BE2C (cell line): ENCODE data around the gene FAM83E.

ENCODE experiments used
- DNase-seq: peaks from one replicate; pipeline ENCODE4 v3.0.0-alpha.2; 2020
- H3K27me3 ChIP-seq: fragments of 250-450 bp; sonication (Bioruptor Pico); 2 replicates; pipeline ENCODE4 v1.5.1; 2020; ENCODE audit warnings: mild to moderate bottlenecking
- H3K36me3 ChIP-seq: fragments of 250-450 bp; sonication (Bioruptor Pico); 2 replicates; pipeline ENCODE4 v1.5.1; 2020; ENCODE audit warnings: mild to moderate bottlenecking
- H3K4me1 ChIP-seq: fragments of 250-450 bp; sonication (Bioruptor Pico); 2 replicates; pipeline ENCODE4 v1.5.1; 2020
- H3K4me3 ChIP-seq: 2 replicates; pipeline ENCODE4 v1.5.1; 2011; ENCODE audit warnings: low read depth, low read length
- H3K9me3 ChIP-seq: fragments of 250-450 bp; sonication (Bioruptor Pico); 2 replicates; pipeline ENCODE4 v1.5.1; 2020
- TF ChIP-seq, protein P1 (sequence below): IDR thresholded peaks from 2 replicates; pipeline ENCODE4 v1.5.1; 2012; ENCODE audit warnings: mild to moderate bottlenecking, low read depth, low read length

FAM83E gene

DNA sequence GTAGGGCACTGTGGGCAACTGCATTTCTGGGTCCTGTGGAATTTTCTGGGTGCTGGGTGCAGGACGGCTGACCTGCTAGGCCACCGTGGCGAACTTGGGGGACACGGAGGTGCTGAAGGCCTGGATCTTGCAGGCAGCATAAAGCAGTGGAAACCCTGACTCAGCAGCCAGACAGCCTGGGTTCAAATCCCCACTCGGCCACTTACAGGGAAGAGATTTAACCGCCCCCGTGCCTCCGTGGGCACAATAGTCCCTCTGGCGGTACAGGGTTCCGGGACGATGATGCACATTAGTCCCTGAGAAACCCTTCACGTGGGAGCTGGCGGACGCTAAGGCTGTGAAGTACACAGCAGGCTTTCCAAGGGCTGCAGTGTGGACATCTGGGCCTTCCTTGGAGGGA, 3.0 kb downstream of the FAM83E start:
- Histone ChIP-seq H3K4me1 (peaks cover 22% of the 10 kb centered on the region), H3K9me3 (no peaks in the 10 kb centered on the region), H3K27me3 (no peaks in the 10 kb centered on the region), H3K36me3 (peaks cover 28% of the 10 kb centered on the region), H3K4me3 (no peak overlapping the region)
- TF ChIP-seq, protein P1, sequence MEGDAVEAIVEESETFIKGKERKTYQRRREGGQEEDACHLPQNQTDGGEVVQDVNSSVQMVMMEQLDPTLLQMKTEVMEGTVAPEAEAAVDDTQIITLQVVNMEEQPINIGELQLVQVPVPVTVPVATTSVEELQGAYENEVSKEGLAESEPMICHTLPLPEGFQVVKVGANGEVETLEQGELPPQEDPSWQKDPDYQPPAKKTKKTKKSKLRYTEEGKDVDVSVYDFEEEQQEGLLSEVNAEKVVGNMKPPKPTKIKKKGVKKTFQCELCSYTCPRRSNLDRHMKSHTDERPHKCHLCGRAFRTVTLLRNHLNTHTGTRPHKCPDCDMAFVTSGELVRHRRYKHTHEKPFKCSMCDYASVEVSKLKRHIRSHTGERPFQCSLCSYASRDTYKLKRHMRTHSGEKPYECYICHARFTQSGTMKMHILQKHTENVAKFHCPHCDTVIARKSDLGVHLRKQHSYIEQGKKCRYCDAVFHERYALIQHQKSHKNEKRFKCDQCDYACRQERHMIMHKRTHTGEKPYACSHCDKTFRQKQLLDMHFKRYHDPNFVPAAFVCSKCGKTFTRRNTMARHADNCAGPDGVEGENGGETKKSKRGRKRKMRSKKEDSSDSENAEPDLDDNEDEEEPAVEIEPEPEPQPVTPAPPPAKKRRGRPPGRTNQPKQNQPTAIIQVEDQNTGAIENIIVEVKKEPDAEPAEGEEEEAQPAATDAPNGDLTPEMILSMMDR: no peak
- no peak for DNase-seq

DNA sequence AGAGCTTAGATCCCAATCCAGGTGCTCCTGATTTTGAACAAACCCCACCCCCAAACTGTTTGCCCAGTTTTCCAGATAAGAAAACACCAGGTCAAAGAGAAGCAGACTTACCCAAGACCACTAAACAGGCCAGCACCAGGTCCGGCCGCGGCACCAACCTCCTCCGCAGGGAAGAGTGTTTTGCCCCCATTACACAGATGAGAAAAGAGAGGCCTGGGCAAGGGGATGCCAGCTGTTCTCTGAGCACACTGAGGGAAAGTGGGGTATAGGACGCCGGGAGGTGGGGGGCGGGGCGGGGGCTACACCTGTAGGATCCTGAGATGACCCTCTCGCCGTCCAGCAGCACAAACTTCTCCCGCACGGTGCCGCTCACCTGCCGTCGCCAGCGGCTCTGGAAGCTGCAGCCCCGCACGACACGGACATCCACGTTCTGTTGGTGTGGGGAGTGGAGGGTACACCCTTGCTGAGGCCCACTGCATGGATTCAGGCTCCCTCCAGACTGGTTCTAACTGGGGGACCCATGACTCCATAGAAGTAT, 5.2 kb downstream of the FAM83E start:
- Histone ChIP-seq H3K9me3 (no peaks in the 10 kb centered on the region), H3K27me3 (no peaks in the 10 kb centered on the region), H3K4me1 (peaks cover 12% of the 10 kb centered on the region), H3K4me3 (no peak overlapping the region), H3K36me3 (peaks cover 6% of the 10 kb centered on the region)
- TF ChIP-seq, protein P1: no peak
- DNase-seq: no peak

DNA sequence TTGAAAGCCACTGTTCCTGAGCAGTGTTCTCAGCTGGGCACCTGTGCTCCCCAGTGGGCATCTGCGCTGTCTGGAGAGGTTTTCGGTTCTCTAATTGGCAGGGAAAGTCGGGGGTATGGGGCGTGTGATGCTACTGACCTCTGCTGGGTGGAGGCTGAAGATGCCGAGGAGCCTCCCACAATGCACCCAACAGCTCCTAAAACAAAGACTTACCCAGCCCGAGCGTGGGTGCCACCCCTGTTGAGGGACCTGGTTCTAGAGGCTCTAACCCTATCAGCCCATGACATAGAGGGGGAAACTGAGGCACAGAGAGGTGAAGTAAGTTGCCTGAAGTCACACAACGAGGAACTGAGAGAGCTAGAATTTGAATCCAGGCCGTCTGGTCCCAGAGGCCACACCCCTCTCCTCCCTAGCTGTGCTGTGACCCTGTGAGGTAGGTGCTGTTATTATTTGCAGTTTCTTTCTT, 6.0 kb downstream of the FAM83E start:
- no peaks in the 10 kb centered on the region for H3K9me3 ChIP-seq
- DNase-seq: peak; percentile 66
- H3K27me3 ChIP-seq: no peaks in the 10 kb centered on the region
- H3K4me3 ChIP-seq: peak overlapping the region; percentile 29; the same call in 1 of the 2 replicates
- H3K36me3 ChIP-seq: no peaks in the 10 kb centered on the region
- TF ChIP-seq, protein P1: peak; percentile 81
- H3K4me1 ChIP-seq: peaks cover 3% of the 10 kb centered on the region

DNA sequence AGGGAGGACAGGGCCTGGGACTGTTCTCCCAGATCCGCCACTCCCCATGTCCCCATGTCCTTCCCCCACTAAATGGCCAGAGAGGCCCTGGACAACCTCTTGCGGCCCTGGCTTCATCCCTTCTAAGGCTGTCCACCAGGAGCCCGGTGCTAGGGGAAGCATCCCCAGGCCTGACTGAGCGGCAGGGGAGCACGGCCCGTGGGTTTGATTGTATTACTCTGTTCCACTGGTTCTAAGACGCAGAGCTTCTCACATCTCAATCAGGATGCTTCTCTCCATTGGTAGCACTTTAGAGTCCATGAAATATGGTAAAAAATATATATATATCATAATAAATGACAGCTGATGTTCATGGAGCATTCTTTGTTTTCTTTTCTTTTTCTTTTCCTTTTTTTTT, 7.5 kb downstream of the FAM83E start:
- no peak for DNase-seq
- Histone ChIP-seq H3K4me3 (no peak overlapping the region), H3K9me3 (no peaks in the 10 kb centered on the region), H3K4me1 (no peaks in the 10 kb centered on the region; the same call in 1 of the 2 replicates), H3K27me3 (no peaks in the 10 kb centered on the region), H3K36me3 (no peaks in the 10 kb centered on the region)
- TF ChIP-seq, protein P1: no peak

DNA sequence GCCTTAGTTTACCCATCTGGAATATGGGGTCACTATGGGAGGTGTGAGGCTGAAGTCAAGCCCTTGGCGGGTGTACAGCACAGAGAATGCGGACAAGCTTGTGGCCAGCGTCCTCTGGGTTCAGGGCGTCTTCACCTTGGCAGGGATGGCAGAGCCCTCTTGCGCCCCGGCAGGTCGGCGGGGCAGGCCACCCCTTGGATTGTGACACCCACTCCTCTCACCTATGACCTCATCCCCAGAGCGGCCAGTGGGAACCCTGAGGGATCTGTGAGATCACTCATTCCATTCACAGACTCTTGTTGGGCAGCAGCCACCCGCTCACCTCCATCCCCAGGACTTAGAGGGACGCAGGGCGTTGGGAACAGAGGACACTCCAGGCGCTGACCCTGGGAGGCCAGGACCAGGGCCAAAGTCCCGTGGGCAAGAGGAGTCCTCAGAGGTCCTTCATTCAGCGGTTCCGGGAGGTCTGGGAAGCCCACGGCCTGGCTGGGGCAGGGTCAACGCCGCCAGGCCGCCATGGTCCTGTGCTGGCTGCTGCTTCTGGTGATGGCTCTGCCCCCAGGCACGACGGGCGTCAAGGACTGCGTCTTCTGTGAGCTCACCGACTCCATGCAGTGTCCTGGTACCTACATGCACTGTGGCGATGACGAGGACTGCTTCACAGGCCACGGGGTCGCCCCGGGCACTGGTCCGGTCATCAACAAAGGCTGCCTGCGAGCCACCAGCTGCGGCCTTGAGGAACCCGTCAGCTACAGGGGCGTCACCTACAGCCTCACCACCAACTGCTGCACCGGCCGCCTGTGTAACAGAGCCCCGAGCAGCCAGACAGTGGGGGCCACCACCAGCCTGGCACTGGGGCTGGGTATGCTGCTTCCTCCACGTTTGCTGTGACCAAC, 8.2 kb downstream of the FAM83E start, which contains the start of gene SPACA4:
SPACA4 (plus strand) TSS at position 280 of the 896 bp plus-strand sequence; CDS start at position 517, 237 bp downstream.
- Histone ChIP-seq H3K36me3 (no peaks in the 10 kb centered on the region), H3K9me3 (no peaks in the 10 kb centered on the region), H3K27me3 (no peaks in the 10 kb centered on the region), H3K4me3 (no peak within 1 kb of the TSS), H3K4me1 (no peaks in the 10 kb centered on the region; the same call in 1 of the 2 replicates)
- TF ChIP-seq, protein P1: no peak
- DNase-seq: no peak
